Ovary (tissue), 3 donors: ENCODE data around the gene TJP2.

Experiments
- CTCF ChIP-seq, 3 donors: fragments of 450-650 bp in 2 of 3; fragments of 200-600 bp in 1 of 3; IDR thresholded peaks; one replicate each; pipeline versions ENCODE4 v1.5.1 to v1.8.0; 2016 to 2022; ENCODE audit warnings: antibody characterized with exemption in 3 of 3, mild to moderate bottlenecking in 1 of 3
- EP300 ChIP-seq: sonication (generic); formaldehyde crosslinking; IDR thresholded peaks from one replicate; pipeline ENCODE4 v1.6.1; 2017; ENCODE audit warnings: antibody characterized with exemption
- donor health status: DM: no; HTN: no; CAD: no.

GRCh38 chr9:69172895-69173294 is 1.2 kb upstream of the TJP2 start:
- TF ChIP-seq EP300 = no peak
- TF ChIP-seq CTCF (IDR thresholded peaks at IDR 0.05) = no peak
